ENCODE results near the gene CD164.

DNA sequence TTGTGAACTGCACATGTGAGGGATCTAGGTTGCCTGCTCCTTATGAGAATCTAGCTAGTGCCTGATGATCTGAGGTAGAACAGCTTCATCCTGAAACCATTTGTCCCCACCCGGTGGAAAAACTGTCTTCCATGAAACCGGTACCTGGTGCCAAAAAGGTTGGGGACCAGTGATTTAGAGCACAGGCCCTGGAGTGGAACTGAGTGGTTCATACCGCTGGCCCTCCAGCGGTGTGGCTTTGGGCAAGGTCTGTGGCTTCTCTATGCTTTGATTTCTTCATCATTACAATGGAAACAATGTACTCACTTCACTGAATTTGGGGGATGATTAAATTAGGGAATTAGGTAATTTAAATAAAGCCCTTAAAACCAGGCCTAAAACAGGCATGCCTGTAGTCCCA lies 36.3 kb downstream of the CD164 start:
- TF ChIP-seq, protein P1, sequence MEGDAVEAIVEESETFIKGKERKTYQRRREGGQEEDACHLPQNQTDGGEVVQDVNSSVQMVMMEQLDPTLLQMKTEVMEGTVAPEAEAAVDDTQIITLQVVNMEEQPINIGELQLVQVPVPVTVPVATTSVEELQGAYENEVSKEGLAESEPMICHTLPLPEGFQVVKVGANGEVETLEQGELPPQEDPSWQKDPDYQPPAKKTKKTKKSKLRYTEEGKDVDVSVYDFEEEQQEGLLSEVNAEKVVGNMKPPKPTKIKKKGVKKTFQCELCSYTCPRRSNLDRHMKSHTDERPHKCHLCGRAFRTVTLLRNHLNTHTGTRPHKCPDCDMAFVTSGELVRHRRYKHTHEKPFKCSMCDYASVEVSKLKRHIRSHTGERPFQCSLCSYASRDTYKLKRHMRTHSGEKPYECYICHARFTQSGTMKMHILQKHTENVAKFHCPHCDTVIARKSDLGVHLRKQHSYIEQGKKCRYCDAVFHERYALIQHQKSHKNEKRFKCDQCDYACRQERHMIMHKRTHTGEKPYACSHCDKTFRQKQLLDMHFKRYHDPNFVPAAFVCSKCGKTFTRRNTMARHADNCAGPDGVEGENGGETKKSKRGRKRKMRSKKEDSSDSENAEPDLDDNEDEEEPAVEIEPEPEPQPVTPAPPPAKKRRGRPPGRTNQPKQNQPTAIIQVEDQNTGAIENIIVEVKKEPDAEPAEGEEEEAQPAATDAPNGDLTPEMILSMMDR (IDR thresholded peaks at IDR 0.05; ENCODE audit: low read length), result no peak
- TF ChIP-seq EZH2 (optimal IDR thresholded peaks at IDR 0.05; ENCODE audit: low read depth, low read length) (no peak), EZH2phosphoT487 (IDR thresholded peaks at IDR 0.05; ENCODE audit: low read length) (no peak)
